Peyer's patch (tissue), 4 donors: ENCODE measurements around the gene PPM1L. TPM values are rescaled to one million over a fixed set of nuclear protein-coding genes. Genes with fewer than 3 reads are reported as not detected.

Experiments used
- DNase-seq, 3 donors: peaks; one replicate each; pipeline ENCODE4 v3.0.0-alpha.2; 2017 to 2019
- H3K27ac ChIP-seq, 4 donors: fragments of 200-600 bp; sonication (generic); one replicate each; pipeline ENCODE4 v1.5.1; 2016 to 2019
- H3K27me3 ChIP-seq, 2 donors: fragments of 200-600 bp; sonication (generic); one replicate each; pipeline ENCODE4 v1.5.1; 2019
- H3K36me3 ChIP-seq, 3 donors: fragments of 200-600 bp; sonication (generic); one replicate each; pipeline ENCODE4 v1.5.1; 2016 to 2019
- H3K4me1 ChIP-seq, 4 donors: fragments of 200-600 bp; sonication (generic); one replicate each; pipeline ENCODE4 v1.5.1; 2016 to 2019
- H3K4me3 ChIP-seq, 4 donors: fragments of 200-600 bp; sonication (generic); 1 replicate in 3 of 4; 2 replicates in 1 of 4; pipeline ENCODE4 v1.5.1; 2016 to 2019; ENCODE audit warnings: mild to moderate bottlenecking in 1 of 4
- H3K9me3 ChIP-seq, 4 donors: fragments of 200-600 bp; sonication (generic); one replicate each; pipeline ENCODE4 v1.5.1; 2016 to 2019; ENCODE audit warnings: mild to moderate bottlenecking in 1 of 4
- CTCF ChIP-seq, 6 experiments: fragments of 450-650 bp in 4 of 6; fragments of 200-600 bp in 2 of 6; sonication (generic) in 1 of 6; IDR thresholded peaks; one replicate each; pipeline ENCODE4 v1.5.1; 2017 to 2019; ENCODE audit warnings: antibody characterized with exemption in 6 of 6, mild to moderate bottlenecking in 3 of 6, moderate library complexity in 1 of 6
- POLR2A ChIP-seq, 2 donors: fragments of 450-650 bp; IDR thresholded peaks; one replicate each; pipeline ENCODE4 v1.5.1; 2017; ENCODE audit warnings: antibody characterized with exemption in 2 of 2, mild to moderate bottlenecking in 2 of 2, moderate library complexity in 2 of 2
- total RNA-seq, 4 donors: library from RNA; depleted of rRNA; stranded (reverse); fragments of >200 nt; gene quantifications; one replicate each; pipeline ENCODE4 v1.1.0, GENCODE V29; 2016

Gene PPM1L
- total RNA-seq, 4 donors from 2014 or later: 8.4 to 17.8 (median 12.7) TPM

GRCh38 chr3:160790726-160791125, 34.7 kb downstream of the PPM1L start:
- no peak for DNase-seq
- Histone ChIP-seq H3K9me3 (no peaks in the 10 kb centered on the region), H3K36me3 (no peaks in the 10 kb centered on the region), H3K4me3 (no peak overlapping the region), H3K27ac (no peak overlapping the region), H3K4me1 (no peaks in the 10 kb centered on the region), H3K27me3 (no peaks in the 10 kb centered on the region)
- TF ChIP-seq CTCF (IDR thresholded peaks at IDR 0.05): no peak
- no peak for TF ChIP-seq POLR2A (IDR thresholded peaks at IDR 0.05)

- no peak for DNase-seq
- no peaks in the 10 kb centered on the region for H3K4me1 ChIP-seq
- TF ChIP-seq POLR2A (IDR thresholded peaks at IDR 0.05) (no peak), CTCF (IDR thresholded peaks at IDR 0.05) (no peak)
Measured at GRCh38 chr3:160792540-160792939, 36.5 kb downstream of the PPM1L start.

GRCh38 chr3:160793722-160794252, 37.8 kb downstream of the PPM1L start:
- TF ChIP-seq POLR2A (IDR thresholded peaks at IDR 0.05) (no peak), CTCF (IDR thresholded peaks at IDR 0.05) (no peak)

More at GRCh38 chr3:160792540-160792939, 36.5 kb downstream of the PPM1L start:
- no peak overlapping the region for H3K27ac ChIP-seq
- no peaks in the 10 kb centered on the region for H3K27me3 ChIP-seq
- no peaks in the 10 kb centered on the region for H3K9me3 ChIP-seq
- no peaks in the 10 kb centered on the region for H3K36me3 ChIP-seq
- no peak overlapping the region for H3K4me3 ChIP-seq

GRCh38 chr3:160796089-160796812, 40.2 kb downstream of the PPM1L start:
- no peak for TF ChIP-seq CTCF (IDR thresholded peaks at IDR 0.05)
- TF ChIP-seq POLR2A (IDR thresholded peaks at IDR 0.05): no peak
- H3K4me3 ChIP-seq: no peak overlapping the region
- no peaks in the 10 kb centered on the region for H3K9me3 ChIP-seq
- H3K27ac ChIP-seq: no peak overlapping the region
- H3K27me3 ChIP-seq: no peaks in the 10 kb centered on the region
- no peak for DNase-seq
- no peaks in the 10 kb centered on the region for H3K36me3 ChIP-seq
- H3K4me1 ChIP-seq: no peaks in the 10 kb centered on the region

More at GRCh38 chr3:160793722-160794252, 37.8 kb downstream of the PPM1L start:
- Histone ChIP-seq H3K27ac (no peak overlapping the region), H3K4me3 (no peak overlapping the region), H3K4me1 (no peaks in the 10 kb centered on the region), H3K27me3 (no peaks in the 10 kb centered on the region), H3K9me3 (no peaks in the 10 kb centered on the region), H3K36me3 (no peaks in the 10 kb centered on the region)
- no peak for DNase-seq

GRCh38 chr3:160796813-160797164, 40.8 kb downstream of the PPM1L start:
- Histone ChIP-seq H3K9me3 (no peaks in the 10 kb centered on the region), H3K4me1 (no peaks in the 10 kb centered on the region), H3K27ac (no peak overlapping the region), H3K4me3 (no peak overlapping the region), H3K27me3 (no peaks in the 10 kb centered on the region), H3K36me3 (no peaks in the 10 kb centered on the region)
- DNase-seq: no peak
- TF ChIP-seq CTCF (IDR thresholded peaks at IDR 0.05) (no peak), POLR2A (IDR thresholded peaks at IDR 0.05) (no peak)
